Measurements from ENCODE around the gene CA5B.
A peak's percentile ranks its signal among the peaks of the same experiment; 100 is the strongest.

Gene CA5B

GRCh38 chrX:15761564-15762191 is 23.6 kb downstream of the CA5B start:
- no peaks in the 10 kb centered on the region for H3K4me1 ChIP-seq (ENCODE audit: control insufficient read depth, low read length)
- no peaks in the 10 kb centered on the region for H3K27me3 ChIP-seq (ENCODE audit: control insufficient read depth, low read length)
- no peaks in the 10 kb centered on the region for H4K20me1 ChIP-seq (ENCODE audit: control insufficient read depth, insufficient read depth, low read depth, low read length)
- TF ChIP-seq CTCF (IDR thresholded peaks at IDR 0.05; ENCODE audit: low read depth, low read length, poor library complexity, severe bottlenecking) (peak; percentile 58), EZH2phosphoT487 (IDR thresholded peaks at IDR 0.05; ENCODE audit: borderline replicate concordance, low read length) (no peak)
- no peaks in the 10 kb centered on the region for H3K9me2 ChIP-seq (replicated peaks; ENCODE audit: control insufficient read depth, low read length)
- no peaks in the 10 kb centered on the region for H3K36me3 ChIP-seq (ENCODE audit: control insufficient read depth, low read length)
- no peak overlapping the region for H3K4me3 ChIP-seq (ENCODE audit: low read length)
- no peaks in the 10 kb centered on the region for H3K79me2 ChIP-seq (ENCODE audit: control insufficient read depth, low read length)
- H3K4me2 ChIP-seq (ENCODE audit: low read length) = no peak overlapping the region
- no peaks in the 10 kb centered on the region for H3K9me3 ChIP-seq (ENCODE audit: control insufficient read depth, insufficient read depth, low read length)
- H3K27ac ChIP-seq (ENCODE audit: low read depth, low read length) = no peak overlapping the region
- no peaks in the 10 kb centered on the region for H3F3A ChIP-seq (ENCODE audit: control insufficient read depth, insufficient read depth)

GRCh38 chrX:15769300-15769954 is 31.4 kb downstream of the CA5B start:
- Histone ChIP-seq H3K4me3 (ENCODE audit: low read length) (no peak overlapping the region), H3K4me2 (ENCODE audit: low read length) (no peak overlapping the region), H3K27ac (ENCODE audit: low read depth, low read length) (no peak overlapping the region)

GRCh38 chrX:15781961-15782699 is 44.1 kb downstream of the CA5B start:
- no peaks in the 10 kb centered on the region for H3K9me2 ChIP-seq (replicated peaks; ENCODE audit: control insufficient read depth, low read length)
- H3K4me3 ChIP-seq (ENCODE audit: low read length) = peak overlapping the region; percentile 47
- no peaks in the 10 kb centered on the region for H3F3A ChIP-seq (ENCODE audit: control insufficient read depth, insufficient read depth)
- peak overlapping the region; percentile 15; the same call in 1 of the 2 replicates for H3K27ac ChIP-seq (ENCODE audit: low read depth, low read length)
- no peak for TF ChIP-seq EZH2phosphoT487 (IDR thresholded peaks at IDR 0.05; ENCODE audit: borderline replicate concordance, low read length)
- TF ChIP-seq CTCF (IDR thresholded peaks at IDR 0.05; ENCODE audit: low read depth, low read length, poor library complexity, severe bottlenecking) = no peak
- H3K4me2 ChIP-seq (ENCODE audit: low read length) = peak overlapping the region; percentile 60
- H3K27me3 ChIP-seq (ENCODE audit: control insufficient read depth, low read length) = no peaks in the 10 kb centered on the region
- no peaks in the 10 kb centered on the region for H3K36me3 ChIP-seq (ENCODE audit: control insufficient read depth, low read length)
- no peaks in the 10 kb centered on the region for H4K20me1 ChIP-seq (ENCODE audit: control insufficient read depth, insufficient read depth, low read depth, low read length)
- no peaks in the 10 kb centered on the region for H3K79me2 ChIP-seq (ENCODE audit: control insufficient read depth, low read length)
- no peaks in the 10 kb centered on the region for H3K9me3 ChIP-seq (ENCODE audit: control insufficient read depth, insufficient read depth, low read length)
- peaks cover 12% of the 10 kb centered on the region for H3K4me1 ChIP-seq (ENCODE audit: control insufficient read depth, low read length)

More at GRCh38 chrX:15769300-15769954, 31.4 kb downstream of the CA5B start:
- Histone ChIP-seq H3K4me1 (ENCODE audit: control insufficient read depth, low read length) (no peaks in the 10 kb centered on the region), H3K9me3 (ENCODE audit: control insufficient read depth, insufficient read depth, low read length) (no peaks in the 10 kb centered on the region), H3K79me2 (ENCODE audit: control insufficient read depth, low read length) (no peaks in the 10 kb centered on the region), H3K9me2 (replicated peaks; ENCODE audit: control insufficient read depth, low read length) (no peaks in the 10 kb centered on the region), H4K20me1 (ENCODE audit: control insufficient read depth, insufficient read depth, low read depth, low read length) (no peaks in the 10 kb centered on the region), H3F3A (ENCODE audit: control insufficient read depth, insufficient read depth) (no peaks in the 10 kb centered on the region), H3K27me3 (ENCODE audit: control insufficient read depth, low read length) (no peaks in the 10 kb centered on the region), H3K36me3 (ENCODE audit: control insufficient read depth, low read length) (no peaks in the 10 kb centered on the region)
- TF ChIP-seq EZH2phosphoT487 (IDR thresholded peaks at IDR 0.05; ENCODE audit: borderline replicate concordance, low read length) = no peak
- no peak for TF ChIP-seq CTCF (IDR thresholded peaks at IDR 0.05; ENCODE audit: low read depth, low read length, poor library complexity, severe bottlenecking)

Data from DOHH2 (cell line).